GM08714 (cell line): ENCODE measurements around the gene HOTAIR.

ENCODE experiments used
- H3K4me3 ChIP-seq: fragments of 200-500 bp; sonication (Bioruptor generic); 2 replicates; pipeline ENCODE4 v1.5.1; 2014; ENCODE audit warnings: mild to moderate bottlenecking, low read length, inconsistent platforms
- ZNF274 ChIP-seq: IDR thresholded peaks from 2 replicates; pipeline ENCODE4 v1.6.1; 2012; ENCODE audit warnings: mild to moderate bottlenecking, low read depth, low read length

The HOTAIR gene

DNA sequence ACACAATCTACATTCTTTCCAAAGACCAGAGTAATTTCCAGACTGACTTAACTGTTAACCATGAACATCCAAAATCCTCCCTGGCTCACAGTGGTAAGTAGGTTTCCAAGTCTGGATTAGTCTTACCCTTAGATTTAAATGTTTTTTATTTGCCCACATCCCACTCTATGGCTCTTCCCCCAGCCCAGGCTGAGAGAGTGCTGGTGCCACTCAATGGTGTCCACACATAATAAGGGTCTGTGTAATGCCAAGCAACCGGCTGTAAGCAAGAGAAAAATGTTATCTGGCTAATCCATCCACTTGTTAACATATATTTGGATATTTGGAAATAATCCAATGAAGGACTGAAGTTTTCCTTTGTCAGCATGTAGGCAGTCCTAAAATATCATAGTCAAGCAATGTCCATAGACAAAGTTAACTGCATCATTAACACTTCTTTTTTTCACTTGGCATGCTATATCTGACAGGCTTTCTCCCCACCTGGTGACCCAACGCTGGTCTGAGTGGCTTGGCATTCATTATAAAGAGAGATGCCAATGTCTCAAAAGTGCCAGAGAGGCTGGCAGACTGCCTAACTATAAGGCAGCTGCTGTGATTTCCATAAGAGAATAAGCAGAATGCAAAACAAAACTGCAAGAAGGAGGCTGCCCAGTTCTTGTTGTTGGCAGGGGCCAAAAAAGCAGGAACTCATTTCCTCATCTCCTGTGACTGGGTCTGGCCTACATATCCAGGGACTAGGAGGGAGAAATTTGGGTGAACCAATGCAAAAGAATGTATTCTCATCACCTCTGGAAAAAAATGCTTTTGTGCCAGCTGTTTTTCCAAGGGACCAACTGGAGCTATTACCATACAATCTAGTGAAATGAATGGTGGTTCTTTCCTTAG lies 50.0 kb downstream of the HOTAIR start:
- no peak overlapping the region for H3K4me3 ChIP-seq
- no peak for TF ChIP-seq ZNF274

DNA sequence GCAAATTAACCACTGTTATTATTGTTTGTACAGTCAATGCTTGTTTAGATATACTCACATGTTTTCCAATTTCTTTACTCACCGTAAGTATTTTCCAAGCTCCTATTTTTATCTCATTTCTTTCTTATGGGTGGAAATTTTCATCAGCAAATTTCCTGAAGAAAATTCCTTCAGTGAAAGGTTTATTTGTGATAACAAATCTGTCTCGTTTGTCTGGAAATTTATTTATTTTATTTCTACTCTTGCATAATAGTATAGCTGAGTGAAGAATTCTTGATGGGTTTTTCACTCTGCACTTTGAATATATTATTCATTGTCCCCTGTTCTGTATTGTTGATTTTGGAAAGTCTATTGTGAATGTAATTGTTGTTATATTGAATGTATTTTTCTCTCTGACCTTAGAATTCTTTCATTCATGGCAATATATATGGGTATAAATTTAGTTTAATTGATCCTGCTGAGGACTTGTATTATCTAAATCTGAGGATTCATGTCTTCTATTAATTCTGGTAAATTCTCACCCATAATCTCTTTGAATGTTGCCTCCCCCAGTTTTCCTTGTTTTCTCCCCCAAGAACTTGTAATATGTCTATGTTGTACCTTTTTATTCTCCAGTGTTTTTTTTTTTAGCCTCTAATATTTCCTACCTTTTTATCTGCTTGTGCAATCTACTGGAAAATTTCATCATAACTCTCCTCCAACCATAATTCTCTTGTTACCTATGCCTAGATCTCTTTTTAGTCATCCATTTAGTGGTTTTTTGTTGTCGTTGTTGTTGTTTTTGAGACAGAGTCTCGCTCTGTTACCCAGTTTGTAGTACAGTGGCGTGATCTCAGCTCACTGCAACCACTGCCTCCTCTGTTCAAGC lies 57.7 kb downstream of the HOTAIR start:
- no peak for TF ChIP-seq ZNF274
- H3K4me3 ChIP-seq = no peak overlapping the region
